Endodermal cell (in vitro differentiated cells): Measurements from ENCODE around the gene KIAA0040. TPM values are rescaled to one million over a fixed set of nuclear protein-coding genes. Genes with fewer than 3 reads are reported as not detected.

Experiments
- DNase-seq: peaks from one replicate; pipeline ENCODE4 v3.0.0-alpha.2; 2017
- H3K27ac ChIP-seq: 2 replicates; pipeline ENCODE4 v1.5.1; 2013; ENCODE audit warnings: mild to moderate bottlenecking, low read depth, low read length, moderate library complexity
- H3K27me3 ChIP-seq: 2 replicates; pipeline ENCODE4 v1.6.1; 2013; ENCODE audit warnings: mild to moderate bottlenecking, low read length, moderate library complexity; ENCODE audit not compliant: insufficient read depth, control insufficient read depth, poor library complexity, severe bottlenecking
- H3K36me3 ChIP-seq: 2 replicates; pipeline ENCODE4 v1.7.0; 2013; ENCODE audit warnings: mild to moderate bottlenecking, low read length, moderate library complexity; ENCODE audit not compliant: control insufficient read depth, insufficient read depth
- H3K4me1 ChIP-seq: one replicate; pipeline ENCODE4 v1.7.0; 2013; ENCODE audit warnings: low read length; ENCODE audit not compliant: control insufficient read depth, insufficient read depth
- H3K4me3 ChIP-seq: 2 replicates; pipeline ENCODE4 v1.5.1; 2013; ENCODE audit warnings: mild to moderate bottlenecking, low read length, moderate library complexity
- H3K9ac ChIP-seq: 2 replicates; pipeline ENCODE4 v1.6.1; 2013; ENCODE audit warnings: mild to moderate bottlenecking, low read length, moderate library complexity; ENCODE audit not compliant: poor library complexity, severe bottlenecking; ENCODE audit errors: extremely low read depth
- H3K9me3 ChIP-seq: 2 replicates; pipeline ENCODE4 v1.6.1; 2013; ENCODE audit warnings: mild to moderate bottlenecking, low read length, moderate library complexity; ENCODE audit not compliant: control insufficient read depth
- H3K27ac Mint-ChIP-seq: 2 replicates; pipeline ENCODE4 v1.8.0; 2020; ENCODE audit warnings: mixed read lengths
- H3K27me3 Mint-ChIP-seq: 2 replicates; pipeline ENCODE4 v1.8.0; 2021; ENCODE audit warnings: mild to moderate bottlenecking, mixed read lengths; ENCODE audit not compliant: insufficient read depth
- H3K36me3 Mint-ChIP-seq: 2 replicates; pipeline ENCODE4 v1.8.0; 2020; ENCODE audit warnings: low read depth, mixed read lengths
- H3K4me1 Mint-ChIP-seq: 2 replicates; pipeline ENCODE4 v1.8.0; 2020; ENCODE audit warnings: mixed read lengths
- H3K4me3 Mint-ChIP-seq: 2 replicates; pipeline ENCODE4 v1.8.0; 2020; ENCODE audit warnings: mild to moderate bottlenecking, moderate library complexity, mixed read lengths
- H3K9me3 Mint-ChIP-seq: 2 replicates; pipeline ENCODE4 v1.8.0; 2020; ENCODE audit warnings: mild to moderate bottlenecking, mixed read lengths
- CTCF ChIP-seq: fragments of 200-600 bp; sonication (generic); conservative IDR thresholded peaks from 2 replicates; pipeline ENCODE4 v1.5.0; 2021; ENCODE audit warnings: antibody characterized with exemption, mild to moderate bottlenecking
- WGBS, 2 experiments: methylation state at CpG; one replicate each; pipeline versions ENCODE4 v1.1.5 to v1.1.7; 2013; ENCODE audit warnings: missing lambda C conversion rate in 2 of 2, mixed read lengths in 1 of 2; ENCODE audit not compliant: insufficient coverage in 1 of 2, insufficient read length in 1 of 2; 5-methylcytosine and 5-hydroxymethylcytosine counted together
- total RNA-seq, 2 donors: library from RNA; stranded (reverse); fragmentation: NEBNext Ultra II Directional in 1 of 2; extraction: Animal tissue kit (Norgen Biotek cat#: 25700) in 1 of 2; gene quantifications; 2 replicates in 1 of 2; 3 replicates in 1 of 2; pipeline ENCODE4 v1.2.1, GENCODE V29; 2021

The KIAA0040 gene
- total RNA-seq, 2 donors from 2014 or later, result 9.2 to 12.9 TPM

GRCh38 chr1:175129182-175129581 is 63.4 kb downstream of the KIAA0040 start:
- no peaks in the 10 kb centered on the region for H3K9me3 ChIP-seq
- peaks cover 15% of the 10 kb centered on the region for H3K4me1 Mint-ChIP-seq
- H3K36me3 ChIP-seq, result no peaks in the 10 kb centered on the region
- H3K4me1 ChIP-seq, result peaks cover 14% of the 10 kb centered on the region
- H3K27me3 Mint-ChIP-seq, result no peaks in the 10 kb centered on the region
- peak overlapping the region; percentile 54 for H3K27ac ChIP-seq
- no peak overlapping the region for H3K27ac Mint-ChIP-seq
- DNase-seq, result peak; percentile 40
- WGBS, 2 experiments, result no CpG with 5 or more reads among the region's 1 CpG
- H3K4me3 ChIP-seq, result no peak overlapping the region
- H3K4me3 Mint-ChIP-seq, result no peak overlapping the region
- no peak for TF ChIP-seq CTCF
- H3K9ac ChIP-seq, result no peak overlapping the region
- no peaks in the 10 kb centered on the region for H3K36me3 Mint-ChIP-seq
- no peaks in the 10 kb centered on the region for H3K27me3 ChIP-seq
- no peaks in the 10 kb centered on the region for H3K9me3 Mint-ChIP-seq

DNA sequence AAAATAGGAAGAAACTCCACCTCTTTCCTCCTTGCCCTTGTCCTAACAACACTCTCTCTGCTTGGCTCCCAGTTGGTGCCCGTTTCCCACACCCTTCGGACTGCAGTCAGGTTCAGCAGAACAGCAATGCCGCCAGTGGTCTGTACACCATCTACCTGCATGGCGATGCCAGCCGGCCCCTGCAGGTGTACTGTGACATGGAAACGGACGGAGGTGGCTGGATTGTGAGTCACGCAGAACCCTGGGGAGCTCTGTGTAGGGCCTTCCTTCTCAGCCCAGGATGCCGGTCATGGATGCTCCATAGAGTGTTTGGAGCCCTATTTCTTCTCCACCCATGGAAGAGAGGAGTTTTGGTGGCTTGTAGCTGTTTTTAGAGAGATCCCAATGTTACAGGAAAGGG is 64.1 kb downstream of the KIAA0040 start:
- no peak overlapping the region for H3K9ac ChIP-seq
- H3K27ac Mint-ChIP-seq, result no peak overlapping the region
- no peaks in the 10 kb centered on the region for H3K27me3 Mint-ChIP-seq

DNA sequence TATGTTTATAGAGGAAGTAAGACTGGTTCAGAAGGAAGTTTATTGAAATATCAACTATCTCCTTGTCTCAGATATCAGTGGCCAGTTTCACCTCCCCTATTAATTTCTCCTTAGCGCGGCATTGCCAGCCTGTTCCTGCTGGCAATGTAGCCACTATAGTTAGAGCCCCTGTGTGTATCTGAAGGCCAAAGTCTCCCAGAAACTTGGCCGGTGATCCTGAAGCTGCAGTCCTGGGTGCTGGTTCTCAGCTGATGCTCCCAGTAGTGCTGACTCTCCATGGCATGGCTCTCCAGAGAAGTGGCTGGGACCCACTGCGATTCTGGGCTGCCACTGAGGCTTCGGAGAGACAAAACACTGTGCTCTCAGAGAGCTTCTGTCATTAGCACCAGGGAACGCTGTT is 65.0 kb downstream of the KIAA0040 start:
- DNase-seq, result no peak
- no peak overlapping the region for H3K4me3 Mint-ChIP-seq
- no peaks in the 10 kb centered on the region for H3K9me3 Mint-ChIP-seq
- WGBS, 2 experiments, result 85 to 89% methylated on average over 6 of the region's 6 CpGs
- no peaks in the 10 kb centered on the region for H3K27me3 Mint-ChIP-seq
- Histone ChIP-seq H3K4me3 (no peak overlapping the region), H3K27me3 (no peaks in the 10 kb centered on the region), H3K27ac (no peak overlapping the region), H3K4me1 (peaks cover 14% of the 10 kb centered on the region), H3K36me3 (no peaks in the 10 kb centered on the region), H3K9ac (no peak overlapping the region), H3K9me3 (no peaks in the 10 kb centered on the region)
- no peak overlapping the region for H3K27ac Mint-ChIP-seq
- no peak for TF ChIP-seq CTCF
- H3K36me3 Mint-ChIP-seq, result no peaks in the 10 kb centered on the region
- peaks cover 15% of the 10 kb centered on the region for H3K4me1 Mint-ChIP-seq

More for the DNA sequence above, 64.1 kb downstream of the KIAA0040 start:
- H3K36me3 Mint-ChIP-seq, result no peaks in the 10 kb centered on the region
- Histone ChIP-seq H3K4me3 (no peak overlapping the region), H3K4me1 (peaks cover 14% of the 10 kb centered on the region), H3K36me3 (no peaks in the 10 kb centered on the region), H3K9me3 (no peaks in the 10 kb centered on the region), H3K27ac (no peak overlapping the region), H3K27me3 (no peaks in the 10 kb centered on the region)
- no peaks in the 10 kb centered on the region for H3K9me3 Mint-ChIP-seq
- WGBS, 2 experiments, result 91 to 92% methylated on average over 6 to 9 of the region's 9 CpGs
- TF ChIP-seq CTCF, result no peak
- DNase-seq, result no peak
- H3K4me3 Mint-ChIP-seq, result no peak overlapping the region
- H3K4me1 Mint-ChIP-seq, result peaks cover 15% of the 10 kb centered on the region
